Cerebellar cortex (tissue), 1 donor: ENCODE measurements around the gene PDE6B.
A peak's percentile ranks its signal among the peaks of the same experiment; 100 is the strongest.
"Not testable (repeated sequence)": the region's sequence is repeated elsewhere in the genome, so short reads cannot be mapped to it uniquely, and the experiment has no call there.

Experiments
- DNase-seq: peaks from one replicate; pipeline ENCODE4 v3.0.0-alpha.2; 2015; ENCODE audit warnings: low spot score

The PDE6B gene

DNA sequence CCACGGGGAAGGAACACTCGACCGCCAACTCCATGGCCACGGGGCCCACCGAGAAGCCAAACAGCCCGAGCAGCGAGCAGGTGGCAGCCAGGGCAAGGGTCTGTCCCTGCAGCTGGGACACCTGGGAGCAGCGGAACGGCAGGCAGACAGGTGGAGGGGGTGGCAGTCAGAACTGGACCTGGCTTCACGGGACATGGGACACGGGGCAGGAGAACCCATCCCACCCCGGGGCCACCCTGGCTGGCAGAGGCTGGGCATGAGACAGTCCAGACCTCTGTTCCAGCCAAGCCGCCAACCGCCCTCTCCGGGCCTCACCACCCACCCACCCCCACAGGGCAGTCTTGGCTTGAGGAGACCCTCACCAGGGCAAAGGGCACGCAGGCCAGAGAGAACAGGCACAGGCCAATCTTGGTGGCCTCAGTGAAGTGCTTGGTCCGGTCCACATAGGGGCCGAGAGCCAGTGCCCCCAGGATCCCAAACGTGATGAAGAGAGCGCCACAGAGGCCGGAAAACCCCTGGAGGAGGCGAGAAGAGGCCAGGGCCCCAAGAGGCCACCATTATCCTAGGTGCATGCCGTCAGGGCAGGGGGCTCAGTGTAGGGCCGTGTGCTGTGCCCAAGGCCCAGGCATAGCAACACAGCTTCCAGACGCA, 58.0 kb downstream of the PDE6B start:
- DNase-seq, result no peak

DNA sequence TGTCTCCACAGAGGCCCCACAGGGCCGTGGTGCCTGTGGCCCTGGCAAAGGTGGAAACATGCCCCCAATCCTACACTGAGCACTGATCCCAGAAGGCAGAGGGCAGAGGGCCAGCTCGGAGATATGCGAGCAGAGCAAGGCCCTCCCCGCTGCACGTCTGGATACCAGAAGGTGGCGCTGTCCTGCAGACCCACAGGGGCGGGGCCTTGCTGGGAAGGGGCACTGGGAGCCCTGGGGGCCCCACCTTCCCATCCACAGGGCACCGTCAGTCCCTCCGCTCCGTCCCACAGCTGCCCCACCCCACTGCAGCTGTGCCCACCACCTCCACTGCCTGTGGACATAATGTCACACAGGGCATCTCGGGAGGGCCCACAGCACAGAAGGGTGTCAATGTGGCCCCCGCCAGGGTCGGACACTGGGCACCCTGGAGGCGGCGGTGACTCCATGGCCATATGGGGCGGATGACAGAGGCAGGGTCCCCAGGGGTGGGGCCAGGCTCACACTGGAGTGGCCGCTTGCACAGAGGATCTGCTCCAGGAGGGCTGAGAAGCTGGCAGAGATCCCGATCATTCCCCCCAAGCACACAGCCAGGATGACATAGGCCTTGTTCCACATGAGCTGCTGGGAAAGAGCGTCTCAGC, 58.7 kb downstream of the PDE6B start:
- peak; percentile 65 for DNase-seq

DNA sequence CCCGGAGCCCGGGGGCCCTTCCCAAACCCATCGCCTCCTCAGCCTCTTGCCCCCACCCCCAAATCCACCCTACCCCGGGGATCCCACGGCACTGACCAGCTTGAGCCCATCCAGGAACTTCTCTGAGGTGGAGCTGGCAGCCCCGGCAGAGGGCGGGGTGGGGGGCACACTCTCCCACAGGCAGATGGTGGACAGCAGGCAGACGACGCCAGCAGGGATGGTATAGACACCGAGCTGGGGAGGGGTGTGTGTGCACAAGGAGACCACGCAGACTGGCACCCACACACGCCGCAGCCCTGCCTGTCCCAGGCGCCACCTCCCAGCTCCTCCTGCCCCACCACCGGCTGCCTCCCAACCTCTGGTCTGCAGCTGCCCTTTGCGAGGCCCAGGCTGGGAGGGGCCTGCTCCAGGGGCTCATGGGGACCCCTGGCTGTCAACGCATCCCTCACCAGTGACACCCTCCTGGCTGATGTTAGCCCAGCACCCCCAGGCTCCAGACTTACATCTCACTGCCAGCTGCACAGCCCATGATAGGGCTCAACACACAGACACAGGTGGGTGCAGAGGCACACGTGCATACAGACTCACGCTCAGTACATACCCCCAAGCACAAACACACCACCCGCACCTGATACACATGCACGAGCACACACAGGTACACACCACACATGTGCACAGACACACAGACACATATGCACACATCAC, 59.4 kb downstream of the PDE6B start:
- DNase-seq, result no peak

DNA sequence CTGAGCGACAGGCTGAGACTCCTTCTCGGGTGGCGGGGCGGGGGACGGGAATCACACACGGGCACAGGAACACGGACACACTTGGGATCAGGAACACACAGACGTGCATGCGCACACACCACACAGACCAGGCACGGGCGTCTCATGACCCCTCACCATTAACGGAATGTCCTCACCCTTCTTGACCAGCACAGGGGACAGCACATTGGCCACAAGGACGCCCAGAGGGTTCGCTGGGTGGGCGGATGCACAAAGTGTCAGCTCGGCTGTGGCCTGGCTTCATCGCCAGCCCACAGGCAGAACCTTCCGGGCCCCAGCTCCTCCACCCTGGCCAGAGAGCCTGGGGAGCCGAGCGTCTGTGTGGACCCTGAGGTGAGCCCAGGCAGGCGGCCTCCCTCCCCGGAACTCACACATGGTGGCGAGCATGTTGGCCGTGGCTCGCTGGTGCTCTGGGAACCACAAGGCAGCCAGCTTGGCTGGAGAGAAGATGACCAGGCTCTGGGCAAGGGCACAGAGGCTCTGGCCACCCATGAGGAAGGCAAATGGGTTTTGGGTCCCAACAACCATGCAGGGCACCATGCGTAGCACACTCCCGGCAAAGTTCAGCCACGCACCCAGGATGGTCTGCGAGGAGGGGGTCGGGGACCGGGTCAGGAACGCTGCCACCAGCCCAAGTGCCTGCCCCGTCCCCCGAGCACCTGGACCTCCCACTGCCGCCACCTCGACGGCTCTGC, 60.5 kb downstream of the PDE6B start:
- no peak for DNase-seq

DNA sequence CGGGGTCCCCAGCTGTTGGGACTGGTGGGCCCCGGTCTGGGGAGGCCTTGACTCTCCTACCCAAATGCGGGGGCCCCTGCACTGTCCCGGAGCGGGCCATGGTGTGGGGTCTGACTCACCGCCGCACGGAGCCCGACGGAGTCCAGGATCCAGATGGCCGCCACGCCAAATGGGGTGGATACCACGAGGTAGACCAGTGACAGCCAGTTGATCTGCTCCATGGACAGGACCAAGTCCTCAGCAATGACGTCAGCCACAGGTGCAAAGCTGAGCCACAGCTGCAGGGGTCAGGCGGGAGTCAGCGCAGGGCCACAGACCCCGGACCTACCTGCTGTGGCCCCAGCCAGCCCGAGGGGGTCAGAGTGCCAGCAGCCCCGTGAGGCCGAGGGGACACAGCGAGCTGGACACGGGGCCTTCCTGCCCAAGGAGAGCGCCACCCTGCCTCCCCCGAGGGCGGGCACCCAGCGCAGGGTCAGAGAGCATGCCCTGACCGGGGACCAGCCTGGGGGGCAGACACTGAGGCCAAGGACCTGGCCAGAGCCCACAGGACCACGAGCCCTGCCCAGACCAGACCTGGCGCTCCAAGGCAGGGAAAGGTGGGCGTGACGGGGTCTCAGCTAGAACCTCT, 61.2 kb downstream of the PDE6B start:
- no peak for DNase-seq

DNA sequence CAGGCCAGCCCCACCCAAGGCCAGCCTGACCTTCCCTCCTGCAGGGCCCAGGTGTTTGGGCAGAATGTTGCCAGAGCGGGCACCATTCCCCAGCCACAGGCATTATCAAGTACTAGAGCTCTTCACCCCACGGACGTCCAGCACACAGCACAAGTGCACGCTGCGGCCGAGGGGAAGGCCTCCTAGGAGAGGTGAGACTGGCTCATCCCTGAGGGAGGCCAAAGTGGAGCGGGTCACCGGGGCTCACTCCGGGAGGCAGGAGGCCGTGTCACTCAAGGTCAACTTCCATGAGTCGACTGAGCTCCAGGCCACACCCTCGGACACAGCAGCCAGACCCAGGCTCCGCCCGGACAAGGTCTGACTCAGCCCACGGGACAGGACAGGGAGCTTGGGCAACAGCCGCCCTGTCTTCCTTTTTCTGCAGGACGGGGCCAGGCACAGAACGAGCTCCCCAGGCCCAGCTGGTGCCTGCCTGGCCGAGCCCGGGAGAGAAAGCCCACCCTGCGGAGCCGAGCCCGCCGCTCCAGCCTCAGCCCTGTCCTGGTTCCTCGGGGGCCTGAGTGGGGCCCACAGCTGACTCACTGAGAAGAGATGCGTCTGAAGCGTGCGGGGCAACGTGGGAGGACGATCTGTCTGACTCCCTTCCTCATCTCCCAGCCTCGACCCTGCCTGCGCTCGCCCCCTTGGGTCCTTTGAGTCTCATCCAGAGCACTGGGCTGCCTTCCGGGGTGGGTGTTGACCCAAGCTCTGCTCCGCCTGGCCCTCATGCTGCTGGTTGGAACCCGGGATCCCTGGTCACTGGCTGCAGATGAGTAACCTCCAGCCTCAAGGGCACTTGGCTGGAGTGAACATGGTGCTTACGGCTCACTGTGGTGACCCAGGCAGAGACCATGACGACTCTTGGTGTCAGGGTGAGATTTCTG, 61.9 kb downstream of the PDE6B start:
- no peak for DNase-seq

DNA sequence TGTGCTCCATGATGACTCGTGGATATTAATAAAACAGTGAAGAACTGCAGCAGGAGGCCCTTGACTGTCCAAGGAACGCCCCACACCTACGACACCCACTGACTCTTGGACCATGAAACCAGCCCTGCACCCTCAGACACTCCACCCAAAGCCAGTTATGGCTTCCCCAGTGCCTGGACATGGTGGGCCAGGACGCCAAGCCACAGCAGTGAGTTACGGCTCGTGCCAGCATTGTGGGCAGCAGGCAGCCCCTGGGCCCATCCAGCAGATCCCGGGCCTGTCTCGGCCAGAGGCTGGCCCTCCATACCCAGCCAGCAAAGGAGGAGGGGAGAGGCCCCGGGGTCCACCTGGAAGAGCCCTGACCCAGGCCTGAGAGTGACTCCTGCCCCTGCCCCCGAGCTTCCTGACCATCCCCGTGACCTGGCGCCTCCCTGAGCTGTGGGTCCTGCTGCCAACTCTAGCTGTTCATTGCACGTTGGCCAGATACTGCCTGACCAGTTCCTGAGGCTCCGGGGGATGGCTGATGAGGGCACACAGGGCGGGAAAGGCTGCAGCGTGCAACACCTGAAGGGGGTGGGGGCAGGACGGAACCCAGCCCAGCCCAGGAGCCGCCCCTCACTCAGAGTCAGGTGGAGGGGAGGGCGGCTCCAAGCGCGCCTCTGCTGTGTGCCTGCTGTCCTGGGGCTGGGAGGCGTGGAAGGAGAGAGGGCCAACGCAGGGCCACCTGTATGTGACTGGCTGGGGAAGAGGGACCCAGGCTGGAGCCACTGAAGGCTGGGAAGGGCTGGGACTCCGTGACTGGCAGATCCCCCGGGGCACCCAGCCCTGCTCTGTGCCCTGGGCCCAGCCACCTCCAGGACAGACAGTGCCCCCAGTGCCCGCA, 62.8 kb downstream of the PDE6B start:
- no peak for DNase-seq

DNA sequence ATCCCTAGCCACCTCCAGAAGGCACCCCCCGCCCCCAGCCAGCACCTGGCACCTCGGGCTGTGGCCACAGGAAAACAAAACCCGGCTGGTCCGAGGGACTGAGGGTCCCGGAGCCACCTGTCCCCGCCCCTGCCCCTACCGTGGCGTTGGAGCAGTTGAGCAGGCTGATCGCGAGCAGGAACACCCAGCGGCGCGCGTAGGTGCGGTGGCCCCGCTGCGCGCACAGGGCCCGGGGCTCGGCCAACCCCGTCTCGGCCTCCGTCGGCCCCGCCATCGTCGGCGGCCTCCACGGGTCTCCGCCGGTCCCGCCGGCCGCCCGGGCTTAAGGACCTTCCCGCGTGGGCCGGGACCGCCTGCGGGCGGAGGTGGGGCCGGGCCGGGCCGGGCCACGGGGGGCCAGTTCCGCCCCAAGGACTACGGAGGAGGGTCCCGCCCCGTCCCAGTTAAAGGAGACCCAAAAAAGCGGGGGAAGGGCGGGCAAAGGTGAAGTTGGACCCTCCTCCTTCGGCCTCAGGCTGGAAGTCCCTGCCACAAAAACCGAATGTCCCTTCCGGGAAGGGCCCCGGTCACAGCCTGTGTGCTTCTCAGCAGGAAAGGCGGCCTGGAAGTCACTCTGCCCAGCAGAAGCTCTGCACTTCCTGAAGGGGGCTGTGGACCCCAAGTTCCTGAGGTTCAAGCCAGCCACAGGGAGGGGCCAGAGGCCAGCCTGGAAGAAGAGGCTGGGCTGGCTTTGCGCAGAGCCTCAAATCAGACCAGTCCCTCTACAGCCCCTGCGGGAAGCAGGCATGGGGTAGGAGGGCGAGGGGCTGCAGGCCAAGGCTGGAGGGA, 63.7 kb downstream of the PDE6B start, which contains the start of gene SLC49A3:
Gene SLC49A3 (minus strand): TSS at position 298 of the 828 bp plus-strand sequence. CDS start 24 bp downstream, at position 274.
- no peak for DNase-seq

DNA sequence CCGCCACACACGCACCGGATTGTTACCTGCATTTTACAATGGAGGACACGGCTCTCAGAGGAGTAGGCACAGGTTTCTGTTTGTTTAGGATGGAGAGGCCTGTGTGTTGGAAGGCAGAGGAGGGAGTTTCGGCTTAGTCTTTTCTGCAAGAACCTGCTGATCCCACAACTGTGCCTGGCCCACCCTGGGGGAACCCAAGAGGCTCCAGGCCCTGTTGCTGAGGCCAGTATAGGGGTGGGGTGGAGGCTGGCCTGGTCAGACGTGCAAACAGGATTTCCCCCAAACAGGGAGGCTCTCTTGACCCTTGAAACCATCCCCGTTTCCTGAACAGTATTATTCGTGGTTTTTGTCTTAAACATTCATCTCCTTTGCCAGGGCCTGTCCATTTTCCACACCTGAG, 64.3 kb downstream of the PDE6B start:
- DNase-seq, result no peak

DNA sequence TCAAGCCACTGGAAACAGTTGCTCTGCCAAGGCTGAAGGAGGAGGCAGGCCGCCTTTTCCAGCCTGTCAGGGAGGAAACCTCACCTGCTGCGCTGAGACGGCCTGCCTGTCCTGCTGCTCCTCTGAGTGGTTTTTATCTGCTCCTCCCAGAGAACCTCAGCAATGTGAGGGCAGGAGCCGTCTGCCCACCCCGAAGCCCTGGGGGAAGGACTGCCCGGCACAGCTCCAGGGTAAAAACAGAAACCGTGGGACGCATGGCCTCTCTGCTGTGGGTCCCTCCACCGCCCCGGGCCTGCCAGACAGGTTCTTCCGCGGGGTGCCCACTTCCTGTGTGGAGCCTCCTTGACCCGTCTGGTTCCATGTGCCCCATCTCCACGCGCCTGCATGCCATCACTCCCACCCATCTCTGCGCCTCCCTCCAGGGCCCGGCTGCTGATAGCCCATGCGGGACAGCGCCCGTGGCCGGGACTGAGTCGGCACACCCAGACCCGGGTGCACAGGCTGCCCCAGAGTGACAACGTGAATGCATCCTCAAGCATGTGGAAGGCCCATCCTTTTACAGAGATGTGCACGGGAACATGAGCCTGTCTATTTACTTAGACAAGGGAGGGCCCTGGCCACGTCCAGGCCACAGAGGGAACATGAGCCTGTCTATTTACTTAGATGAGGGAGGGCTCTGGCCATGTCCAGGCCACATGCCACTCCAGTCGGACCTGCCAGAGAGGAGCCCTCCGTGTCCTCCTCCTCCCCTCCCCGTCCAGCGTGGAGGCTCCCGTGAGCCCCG, 67.6 kb downstream of the PDE6B start:
- no peak for DNase-seq

DNA sequence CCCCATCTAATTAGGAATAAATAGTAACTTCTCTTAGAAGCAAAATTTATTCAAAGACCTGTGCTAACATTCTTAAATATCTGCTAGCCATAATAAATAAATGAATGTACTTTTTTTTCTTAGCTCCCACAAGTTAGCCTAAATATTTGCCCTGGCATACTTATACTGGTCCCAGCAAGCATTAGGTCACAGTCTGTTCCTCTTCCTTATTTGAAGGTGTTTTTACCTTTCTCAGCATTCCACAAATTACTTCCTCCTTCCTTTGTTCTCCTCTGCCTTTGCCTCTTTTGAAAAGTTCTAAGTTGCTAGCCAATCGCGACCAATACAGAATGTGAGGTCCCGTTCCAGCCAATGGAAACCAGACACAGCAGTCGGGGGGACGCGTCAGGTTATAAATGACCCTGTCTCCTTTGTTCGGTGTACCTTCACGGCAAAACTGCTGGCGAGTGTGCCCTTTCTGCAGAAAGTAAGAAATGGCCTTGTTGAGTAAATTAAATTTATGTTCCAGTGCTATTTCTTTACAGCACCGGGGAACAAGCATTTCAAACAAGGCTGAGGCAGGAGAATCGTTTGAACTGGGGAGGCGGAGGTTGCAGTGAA, 69.1 kb downstream of the PDE6B start:
- DNase-seq, result not testable (repeated sequence)

DNA sequence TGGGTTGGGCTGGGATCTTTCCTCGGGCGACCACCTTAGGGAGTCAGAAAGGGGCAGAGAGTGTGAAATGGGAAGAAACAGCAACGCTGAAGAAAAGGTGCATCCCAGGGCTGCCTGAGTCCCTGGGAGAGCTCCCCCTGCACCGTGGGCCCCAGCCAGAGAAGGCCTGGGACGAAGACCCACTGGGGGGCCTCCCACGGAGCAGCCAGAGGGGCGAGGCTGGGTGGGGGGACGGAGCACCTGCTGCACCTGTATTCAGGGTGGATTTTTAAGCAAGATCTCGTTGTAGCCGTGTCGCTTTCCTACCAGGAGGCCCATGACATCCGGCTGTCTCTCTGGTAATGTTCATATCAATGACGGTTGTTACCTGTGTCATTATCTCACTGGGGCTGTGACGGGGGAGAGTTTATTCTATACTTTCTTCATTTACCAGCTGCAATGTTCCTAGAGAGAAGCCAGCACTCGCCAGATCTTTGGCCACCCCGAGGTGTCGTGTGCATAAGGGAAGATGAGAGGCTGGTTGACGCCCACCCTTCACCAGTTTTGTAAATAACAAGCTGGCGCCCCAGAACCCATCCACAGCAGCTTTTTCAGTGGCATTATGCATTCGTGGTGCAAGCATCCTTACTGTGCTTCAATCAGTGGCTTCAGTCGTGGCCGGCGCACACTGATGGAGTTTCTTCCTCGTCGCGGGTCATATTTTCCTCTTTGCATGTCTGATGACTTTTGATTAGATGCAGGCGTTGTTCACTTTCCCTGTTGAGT, 74.6 kb downstream of the PDE6B start:
- DNase-seq, result no peak

DNA sequence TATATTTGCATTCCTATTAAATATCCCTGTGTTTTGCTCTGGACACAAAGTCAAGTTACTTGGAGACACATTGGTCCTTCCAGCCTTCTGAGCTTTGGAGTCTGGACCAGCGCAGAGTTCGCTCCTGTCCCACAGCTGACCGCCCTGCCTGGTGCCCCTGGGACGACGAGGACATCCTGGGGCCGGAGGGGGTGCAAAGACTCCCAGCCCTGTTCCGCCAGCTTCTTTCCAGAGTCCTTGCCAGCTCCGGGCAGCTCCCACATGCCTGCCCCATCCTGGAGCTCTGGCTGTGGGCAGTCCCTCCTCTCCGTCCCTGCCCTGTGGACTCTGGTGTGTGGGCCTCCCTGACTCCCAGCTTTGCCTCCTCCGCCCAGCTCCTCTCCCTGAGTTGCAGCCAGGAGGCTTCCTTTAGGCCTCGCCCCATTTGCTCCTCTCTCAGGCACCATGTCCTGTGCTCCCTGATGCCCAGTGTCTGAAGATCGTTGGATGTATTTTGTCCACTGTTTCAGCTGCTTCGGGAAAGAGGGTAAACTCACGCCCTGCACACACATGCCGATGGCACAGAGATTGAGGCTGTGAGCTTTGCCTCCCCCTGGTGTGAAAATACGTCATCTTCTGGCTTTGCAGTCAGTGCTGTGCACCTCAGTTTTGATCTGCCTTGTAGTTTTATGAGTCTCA, 75.4 kb downstream of the PDE6B start:
- no peak for DNase-seq

DNA sequence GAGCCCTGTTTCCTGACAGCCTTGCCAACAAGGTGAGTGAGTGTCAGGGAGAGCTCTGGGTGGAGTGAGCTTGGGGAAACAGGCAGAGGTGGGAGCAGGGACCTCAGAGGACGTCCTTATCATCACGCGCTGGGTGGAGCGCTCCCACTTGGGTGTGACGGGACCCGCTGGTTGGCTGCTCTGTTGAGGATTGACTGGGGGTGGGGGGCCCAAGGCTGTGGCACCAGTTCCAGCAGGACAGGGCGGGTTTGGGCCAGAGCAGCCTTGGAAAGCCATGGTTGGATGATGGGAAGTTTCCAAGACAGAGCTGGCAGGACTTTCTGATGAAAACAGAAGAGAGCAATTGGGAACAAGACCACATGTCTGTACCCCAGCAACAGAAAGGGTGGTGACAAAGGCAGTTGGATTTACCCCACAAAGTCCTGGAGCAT, 77.3 kb downstream of the PDE6B start:
- DNase-seq, result no peak

DNA sequence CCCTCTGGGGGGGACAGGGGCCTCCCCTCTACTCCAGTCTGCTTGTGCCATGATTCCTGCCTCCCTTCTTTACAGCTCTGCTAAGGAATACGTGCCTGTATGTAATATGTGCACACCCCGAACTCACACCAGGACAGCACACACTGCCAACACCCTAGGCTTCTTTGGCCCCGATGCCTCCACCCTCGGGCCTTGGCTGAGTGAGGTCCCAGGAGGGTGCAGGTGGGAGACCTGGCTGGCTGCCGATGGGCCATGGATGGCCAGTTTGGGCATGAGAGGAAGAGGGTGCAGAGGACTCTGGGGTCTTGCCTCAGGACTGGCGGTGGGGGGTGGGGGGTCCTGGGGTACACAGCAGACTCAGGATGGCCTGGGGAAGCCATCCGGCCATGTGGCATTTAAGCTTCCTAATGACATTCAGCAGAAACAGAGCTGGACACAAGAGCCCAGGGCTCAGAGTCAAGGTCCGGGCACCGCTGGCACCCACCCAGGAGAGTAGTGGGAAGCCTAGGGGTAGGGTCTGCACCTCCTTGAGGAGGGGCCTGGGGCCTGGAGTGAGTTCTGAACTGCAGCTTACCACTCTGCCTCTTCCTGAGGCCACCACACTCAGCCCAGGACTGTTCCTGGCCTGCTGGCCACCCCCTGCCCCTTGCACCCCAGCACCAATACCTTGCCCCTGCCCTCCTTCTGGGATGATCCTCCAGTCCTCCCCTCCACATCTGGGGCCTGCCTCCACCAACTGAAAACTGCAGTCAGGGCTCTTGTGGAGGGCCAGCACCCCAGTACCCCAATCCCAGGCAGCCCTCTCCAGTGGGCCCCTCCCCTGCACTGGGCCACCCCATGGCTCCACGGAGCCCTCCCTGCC, 78.2 kb downstream of the PDE6B start:
- DNase-seq, result no peak
